IPS-18c (cell line): ENCODE results near the gene IQCM.

Experiments used
- H3K4me3 ChIP-seq: 2 replicates; pipeline ENCODE4 v1.7.0; 2013; ENCODE audit warnings: low read depth, mild to moderate bottlenecking, low read length, moderate library complexity; ENCODE audit not compliant: insufficient read depth
- H3K9me3 ChIP-seq: one replicate; pipeline ENCODE4 v1.6.1; 2013; ENCODE audit warnings: mild to moderate bottlenecking, low read length, moderate library complexity; ENCODE audit not compliant: control insufficient read depth, insufficient read depth

IQCM gene

DNA sequence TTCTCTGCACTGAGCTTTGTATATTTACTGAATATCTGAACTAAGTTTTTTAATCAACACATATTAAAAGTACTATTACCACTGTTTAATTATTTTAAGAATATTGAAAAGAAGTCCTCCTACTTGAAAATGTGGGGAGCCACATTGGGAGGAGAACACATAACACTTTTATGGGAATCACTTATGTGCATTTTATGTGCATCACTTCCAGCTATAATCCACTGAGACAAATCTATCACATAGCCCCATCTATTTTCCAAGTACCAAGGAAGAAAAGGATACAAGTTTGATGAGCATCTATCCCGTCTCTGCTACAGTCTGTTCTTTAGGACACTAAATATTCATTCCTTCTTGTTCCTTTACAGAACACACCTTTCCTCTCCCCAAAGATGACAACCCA is 87.2 kb downstream of the IQCM start:
- Histone ChIP-seq H3K9me3 (no peaks in the 10 kb centered on the region), H3K4me3 (no peak overlapping the region)

DNA sequence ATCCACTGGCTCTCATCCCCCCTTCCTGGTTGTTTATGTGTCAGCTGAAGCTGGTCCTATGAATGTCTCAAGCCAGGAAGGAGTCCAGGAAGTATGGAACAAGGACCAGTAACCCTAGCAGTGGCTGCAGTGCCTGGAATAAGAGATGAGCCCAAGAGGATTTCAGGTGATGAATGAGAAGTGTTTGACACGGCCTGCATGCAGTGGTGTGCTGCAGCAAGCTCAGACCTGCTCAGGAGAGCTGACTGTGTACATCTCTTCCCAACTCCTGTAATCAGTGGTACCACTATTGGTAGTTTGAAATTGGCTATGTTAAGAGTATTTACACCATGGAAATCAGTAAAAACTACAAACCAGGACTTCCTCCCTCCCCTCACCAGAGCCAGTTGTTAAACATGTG is 88.0 kb downstream of the IQCM start:
- H3K4me3 ChIP-seq = no peak overlapping the region
- H3K9me3 ChIP-seq = no peaks in the 10 kb centered on the region

DNA sequence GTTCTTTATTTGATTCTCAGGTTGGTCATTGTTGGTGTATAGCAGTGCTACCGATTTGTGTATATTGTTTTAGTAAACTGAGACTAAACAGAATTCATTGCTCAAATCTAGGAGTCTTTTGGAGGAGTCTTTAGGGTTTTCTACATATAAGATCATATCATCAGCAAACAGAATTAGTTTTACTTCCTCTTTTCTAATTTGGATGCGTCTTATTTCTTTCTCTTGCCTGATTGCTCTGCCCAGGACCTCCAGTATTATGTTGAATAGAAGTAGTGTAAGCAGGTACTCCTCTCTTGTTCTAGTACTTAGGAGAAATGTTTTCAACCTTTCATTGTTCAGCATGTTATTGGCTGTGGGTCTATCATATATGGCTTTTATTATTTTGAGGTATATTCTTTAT is 92.6 kb downstream of the IQCM start:
- Histone ChIP-seq H3K9me3 (no peaks in the 10 kb centered on the region), H3K4me3 (no peak overlapping the region)

DNA sequence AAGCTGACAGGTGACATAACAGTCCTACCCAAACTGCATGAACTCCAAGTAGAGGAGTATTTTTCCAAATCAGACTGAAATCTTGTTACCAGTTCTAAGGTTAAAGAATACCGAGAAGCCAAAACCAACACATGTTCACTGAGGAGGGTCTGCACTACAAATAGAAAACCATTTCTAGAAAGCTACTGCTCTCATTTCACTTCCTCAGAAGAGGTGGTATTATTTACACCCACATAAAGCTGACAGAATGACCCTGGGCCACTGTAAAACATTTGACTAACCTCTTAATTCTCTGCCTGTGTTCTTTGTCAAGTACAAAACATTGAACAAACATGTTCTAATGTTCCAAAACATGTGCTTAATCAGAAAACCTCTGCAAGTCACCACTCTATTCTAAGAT is 95.8 kb downstream of the IQCM start:
- no peaks in the 10 kb centered on the region for H3K9me3 ChIP-seq
- no peak overlapping the region for H3K4me3 ChIP-seq

DNA sequence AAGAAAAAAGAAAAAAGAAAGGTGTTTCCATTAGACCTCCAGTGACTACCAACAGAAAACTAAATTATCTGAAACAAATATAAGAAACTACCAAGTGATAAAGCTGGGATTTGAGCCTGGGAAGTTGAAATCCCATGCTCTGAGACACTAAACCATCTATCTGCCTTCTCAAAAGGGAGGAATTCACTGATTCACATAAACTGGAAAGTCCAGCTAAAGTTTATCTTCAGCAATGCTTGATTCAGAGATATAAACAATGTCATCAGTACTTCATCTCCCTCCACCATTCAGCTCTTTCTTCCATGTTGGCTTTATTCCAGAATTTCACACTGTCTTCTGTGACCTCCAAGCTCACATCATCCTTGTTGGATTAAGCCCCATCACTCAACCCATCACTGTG is 96.3 kb downstream of the IQCM start:
- Histone ChIP-seq H3K4me3 (no peak overlapping the region), H3K9me3 (no peaks in the 10 kb centered on the region)

DNA sequence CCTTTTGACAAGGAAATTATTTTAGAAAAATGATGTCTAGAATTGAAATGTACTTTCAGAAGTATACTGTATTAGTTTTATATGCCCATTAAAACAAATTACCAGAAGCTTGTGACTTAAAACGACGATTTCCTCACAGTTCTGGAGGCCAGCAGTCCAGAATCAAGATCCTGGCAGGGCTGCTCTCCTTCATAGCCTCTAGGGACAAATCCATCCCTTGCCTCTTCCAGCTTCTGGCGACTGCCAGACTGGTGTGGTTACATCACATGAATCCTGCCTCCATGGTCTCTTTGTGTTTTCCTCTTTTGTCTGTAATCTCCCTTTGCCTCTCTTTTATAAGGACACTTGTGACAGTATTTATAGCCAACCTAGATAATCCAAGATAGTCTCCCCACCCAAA is 97.1 kb downstream of the IQCM start:
- Histone ChIP-seq H3K4me3 (no peak overlapping the region), H3K9me3 (no peaks in the 10 kb centered on the region)

DNA sequence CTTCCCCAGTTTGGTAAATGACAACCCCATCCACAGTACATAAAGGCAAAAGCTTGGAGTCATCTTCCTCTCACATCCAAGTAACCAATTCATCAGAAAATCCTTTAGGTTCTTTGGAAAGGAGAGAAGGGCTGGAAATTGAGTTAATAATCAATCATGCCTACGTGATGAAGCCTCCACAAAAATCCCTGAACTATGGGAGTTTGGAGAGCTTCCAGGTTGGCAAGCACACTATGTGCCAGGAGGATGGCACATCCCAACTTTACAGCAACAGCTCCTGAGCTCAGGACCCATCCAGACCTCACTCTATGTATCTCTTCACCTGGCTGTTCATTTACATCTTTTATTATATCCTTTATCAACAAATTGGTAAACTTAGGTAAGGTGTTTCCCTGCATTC is 98.9 kb downstream of the IQCM start:
- Histone ChIP-seq H3K4me3 (no peak overlapping the region), H3K9me3 (no peaks in the 10 kb centered on the region)

DNA sequence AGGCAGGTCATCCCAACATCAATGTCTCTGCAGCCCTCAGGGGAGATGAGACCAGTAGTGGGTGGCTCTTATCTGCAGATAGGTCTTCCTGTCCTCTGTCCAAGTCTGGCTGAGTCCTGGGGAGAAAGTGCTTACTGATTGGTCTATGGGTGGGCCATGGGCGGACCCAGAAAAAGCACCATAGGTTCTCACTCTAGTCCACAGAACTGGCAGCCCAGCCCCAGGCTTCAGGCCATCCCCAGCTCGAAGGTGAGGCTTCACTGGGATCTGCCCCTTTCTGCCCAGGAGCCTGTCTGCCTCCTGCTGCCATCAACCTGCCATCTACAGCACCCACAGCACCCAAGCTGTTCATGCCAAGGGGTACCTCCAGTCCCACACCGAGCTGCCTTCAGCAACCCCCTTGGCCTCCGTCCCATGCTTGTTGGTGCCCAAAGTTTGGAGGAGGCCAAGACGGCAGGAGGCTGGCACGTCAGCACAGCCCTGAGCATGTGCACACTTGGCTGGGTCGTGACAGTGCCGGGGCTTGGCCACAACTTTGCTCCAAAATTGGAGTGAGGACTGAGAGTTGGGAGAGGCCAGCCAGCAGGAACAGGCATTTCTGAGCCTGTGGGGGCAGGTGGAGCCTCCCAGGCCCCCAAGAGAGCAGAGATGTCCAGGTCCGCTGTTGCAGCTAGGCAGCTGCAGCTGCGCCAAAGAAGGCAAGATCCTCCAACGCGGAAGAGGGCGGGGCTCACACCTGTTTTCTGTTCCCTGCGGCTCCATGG is 99.6 kb downstream of the IQCM start:
- Histone ChIP-seq H3K4me3 (no peak overlapping the region), H3K9me3 (no peaks in the 10 kb centered on the region)

DNA sequence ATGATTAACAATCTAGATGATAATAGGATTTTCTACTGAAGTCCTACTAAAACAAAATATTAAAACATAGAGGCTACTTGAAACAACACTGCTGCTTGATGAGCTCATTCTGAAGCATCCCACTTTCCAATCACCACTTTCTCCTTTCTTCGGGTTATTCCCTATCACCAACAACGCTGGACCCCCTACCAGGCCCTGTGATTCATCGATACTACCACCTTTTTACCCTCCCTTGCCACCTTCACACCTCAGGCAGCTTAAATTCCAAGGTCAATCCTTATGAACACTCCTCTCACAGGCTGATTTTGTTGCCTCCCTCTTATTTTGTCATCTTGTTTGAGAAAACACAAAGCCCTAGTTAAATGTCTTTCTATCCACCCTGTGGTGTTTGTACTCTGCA is 102.6 kb downstream of the IQCM start:
- no peak overlapping the region for H3K4me3 ChIP-seq
- no peaks in the 10 kb centered on the region for H3K9me3 ChIP-seq

DNA sequence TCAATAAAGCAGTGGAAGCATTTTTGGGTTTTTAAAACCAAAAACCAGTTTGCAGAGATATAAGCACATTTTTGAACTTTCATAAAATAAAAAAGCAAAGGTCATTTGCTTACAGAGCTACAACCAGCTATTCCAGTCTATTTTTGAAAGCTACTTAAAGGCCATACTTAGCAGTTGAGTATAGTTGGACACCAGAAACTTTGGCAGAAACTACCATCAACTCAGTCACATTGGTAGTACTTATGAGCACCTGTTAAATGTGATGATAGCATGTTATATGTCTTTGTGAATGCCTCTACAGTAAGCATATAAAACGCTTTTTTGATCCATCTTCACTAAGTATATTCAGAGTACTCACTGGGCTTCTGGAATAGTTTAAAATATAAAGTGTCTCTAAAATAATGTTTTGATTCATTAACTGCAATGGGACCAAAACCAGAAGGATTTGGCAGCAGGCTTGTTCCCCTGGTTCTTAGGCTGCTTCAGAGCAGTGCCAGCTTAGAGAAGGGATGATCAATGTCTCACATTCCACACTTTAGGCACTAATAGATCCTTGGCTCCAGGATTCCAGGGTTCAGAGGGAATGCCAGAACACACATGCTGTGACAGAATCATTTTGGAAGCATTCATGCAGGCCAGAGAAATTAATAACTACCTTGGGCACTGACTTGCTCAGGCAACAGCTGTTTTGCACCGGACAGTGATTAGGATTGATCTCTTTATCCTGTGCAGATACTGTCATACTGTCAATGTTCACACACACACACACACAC is 103.9 kb downstream of the IQCM start:
- H3K4me3 ChIP-seq = no peak overlapping the region

DNA sequence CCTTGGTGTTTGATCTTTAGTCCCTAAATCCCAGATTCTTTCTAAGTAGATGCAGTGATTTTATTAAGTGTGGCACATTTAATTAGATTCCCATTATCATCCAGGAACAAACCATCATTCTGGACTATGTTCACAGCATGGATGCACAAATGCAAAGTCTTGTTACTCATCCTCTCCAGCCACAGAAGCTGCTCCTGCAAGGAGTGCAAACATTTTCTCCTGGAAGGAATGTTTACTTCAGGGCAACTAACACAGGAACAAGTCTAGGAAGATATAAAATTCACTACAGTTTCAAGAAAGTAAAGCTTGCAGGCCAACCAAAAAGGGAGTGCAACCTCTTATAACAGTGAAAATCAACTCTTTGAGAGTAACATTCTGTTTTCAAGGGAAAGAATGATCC is 106.0 kb downstream of the IQCM start:
- Histone ChIP-seq H3K9me3 (no peaks in the 10 kb centered on the region), H3K4me3 (no peak overlapping the region)

More for the DNA sequence above, 103.9 kb downstream of the IQCM start:
- H3K9me3 ChIP-seq = no peaks in the 10 kb centered on the region

DNA sequence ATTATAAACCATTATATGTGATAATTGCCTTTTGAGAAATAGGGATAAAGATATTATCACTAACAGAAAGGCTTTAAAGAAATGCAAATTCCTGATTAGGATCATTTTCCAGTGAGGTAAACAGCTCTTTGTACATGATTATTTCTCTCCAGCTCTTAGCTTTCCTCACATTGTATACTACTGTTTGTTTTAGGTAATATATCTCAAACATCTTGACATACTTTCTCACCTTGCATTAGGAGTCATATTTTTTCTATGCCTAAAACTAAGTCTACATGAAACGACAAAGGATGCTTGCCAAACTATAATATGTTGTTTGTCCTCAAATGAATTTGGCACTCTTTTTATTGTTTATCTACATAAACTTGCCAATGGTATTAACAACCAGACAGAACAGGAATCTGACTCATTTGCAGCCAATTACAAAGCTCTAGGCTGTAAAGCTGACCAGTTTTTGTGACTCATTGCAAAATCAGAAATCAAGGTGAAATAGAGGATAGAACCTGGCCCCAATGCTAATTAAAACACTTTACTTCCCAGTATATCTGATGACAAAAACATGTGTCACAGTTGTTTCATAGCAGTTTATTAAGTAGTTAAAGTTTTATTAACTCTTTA is 107.0 kb downstream of the IQCM start:
- H3K4me3 ChIP-seq = no peak overlapping the region

DNA sequence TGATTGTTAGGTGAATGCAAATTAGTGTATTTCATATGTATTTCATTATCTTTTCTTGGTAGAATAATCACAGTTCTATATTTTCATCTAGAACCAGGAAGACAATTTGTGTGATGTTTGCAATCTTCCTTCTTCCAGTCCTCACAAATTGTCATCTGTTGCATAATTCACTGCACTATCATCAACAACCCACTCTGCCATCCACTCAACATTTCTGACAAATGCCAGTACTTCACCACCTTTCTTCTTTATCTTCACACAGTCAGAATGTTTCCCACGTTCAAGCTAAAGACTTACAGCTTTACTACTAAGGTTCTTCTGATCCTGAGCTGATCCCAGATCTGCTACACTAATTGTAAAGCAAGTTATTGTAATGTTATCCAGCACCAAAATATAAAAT is 107.8 kb downstream of the IQCM start:
- no peaks in the 10 kb centered on the region for H3K9me3 ChIP-seq

More for the DNA sequence above, 107.0 kb downstream of the IQCM start:
- no peaks in the 10 kb centered on the region for H3K9me3 ChIP-seq

DNA sequence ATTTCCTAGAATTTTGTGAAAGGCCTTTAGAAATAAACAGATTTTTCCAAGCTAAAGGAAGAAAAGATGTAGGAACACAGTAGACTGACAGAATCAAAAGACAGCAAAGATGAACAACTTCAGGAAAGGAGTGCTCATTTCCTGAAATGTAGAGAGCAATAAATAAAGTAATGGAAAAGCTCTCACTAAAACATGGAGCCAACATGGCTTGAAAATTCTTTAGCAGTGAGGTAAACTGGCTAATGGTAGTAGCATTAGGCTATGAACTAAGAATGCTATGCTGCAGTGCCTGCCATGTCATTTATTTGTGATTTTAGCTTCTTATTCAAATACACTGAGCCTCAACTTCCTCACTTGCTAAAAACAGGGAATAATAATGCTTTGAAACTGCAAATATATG is 108.7 kb downstream of the IQCM start:
- Histone ChIP-seq H3K9me3 (no peaks in the 10 kb centered on the region), H3K4me3 (no peak overlapping the region)

More for the DNA sequence above, 107.8 kb downstream of the IQCM start:
- H3K4me3 ChIP-seq = no peak overlapping the region

DNA sequence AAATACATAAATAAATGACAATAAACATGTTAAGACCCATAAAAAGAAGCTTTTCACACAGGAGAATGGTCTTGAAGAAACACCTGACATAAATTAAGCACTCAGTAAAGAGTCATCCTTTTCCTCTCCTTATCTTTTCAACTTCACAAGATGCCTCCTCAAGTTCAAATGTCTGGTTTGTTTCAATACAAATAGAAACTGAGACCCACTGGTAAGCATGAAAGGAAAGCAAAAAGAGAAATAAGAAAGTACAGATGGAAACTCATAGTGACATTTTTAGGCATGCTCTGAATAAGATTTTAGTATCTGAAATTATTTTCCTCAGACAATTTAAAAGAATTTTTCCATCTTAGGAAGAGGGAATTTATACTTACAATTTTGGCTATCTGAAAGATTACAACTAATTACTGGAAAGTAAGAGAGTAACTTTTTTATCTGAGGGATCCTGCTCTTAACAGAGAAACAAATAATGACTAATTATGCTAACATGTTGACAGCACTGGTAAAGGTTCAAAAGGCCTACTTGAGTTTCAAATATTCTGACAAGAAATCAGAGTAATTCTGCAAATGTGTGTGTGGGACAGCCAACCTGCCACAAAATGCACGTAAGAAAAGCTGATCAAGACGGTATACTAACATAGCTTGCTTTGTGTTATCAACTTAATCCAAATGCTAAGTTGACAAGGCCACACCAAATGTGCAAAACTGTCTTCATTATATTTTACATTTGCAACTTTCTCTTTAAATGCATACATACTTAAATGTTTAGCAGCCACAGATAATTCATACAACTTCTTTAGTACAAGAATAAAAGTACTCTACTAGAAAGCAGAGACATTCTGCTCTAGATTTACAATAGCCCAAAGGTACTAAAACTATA is 113.0 kb downstream of the IQCM start:
- H3K4me3 ChIP-seq = no peak overlapping the region
- no peaks in the 10 kb centered on the region for H3K9me3 ChIP-seq

DNA sequence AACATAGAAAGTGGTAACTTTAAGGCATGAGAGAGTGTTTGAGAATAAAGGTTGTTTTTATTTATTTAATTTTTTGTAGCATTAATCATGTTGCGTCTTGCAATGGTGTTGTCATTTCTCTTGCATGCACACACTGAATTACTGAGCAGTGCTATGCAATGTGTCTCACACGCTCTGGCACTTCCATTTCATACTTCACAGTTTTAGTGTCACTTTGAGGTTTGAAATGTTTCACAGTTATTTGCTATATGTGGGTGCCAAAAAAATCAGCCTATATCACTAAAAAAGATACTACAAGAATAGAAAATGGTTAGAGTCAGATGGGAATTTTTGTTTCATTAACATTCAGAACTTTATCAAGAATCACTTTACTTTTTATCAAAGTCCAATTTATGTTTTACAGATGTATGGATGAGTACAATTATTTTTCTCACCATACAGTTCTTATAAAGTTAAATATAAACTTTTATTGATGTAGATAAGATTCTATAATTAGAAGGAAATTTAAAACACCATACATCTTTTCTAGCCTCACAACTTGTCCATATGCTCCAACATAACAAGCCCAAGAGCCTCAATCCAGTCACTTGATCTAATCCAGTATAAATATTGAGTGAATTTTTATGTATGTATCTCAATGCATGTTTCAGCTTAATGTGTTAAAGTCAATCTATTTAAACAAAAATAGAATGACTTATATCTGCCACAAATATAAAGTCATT is 114.0 kb downstream of the IQCM start:
- H3K4me3 ChIP-seq = no peak overlapping the region
- H3K9me3 ChIP-seq = no peaks in the 10 kb centered on the region

DNA sequence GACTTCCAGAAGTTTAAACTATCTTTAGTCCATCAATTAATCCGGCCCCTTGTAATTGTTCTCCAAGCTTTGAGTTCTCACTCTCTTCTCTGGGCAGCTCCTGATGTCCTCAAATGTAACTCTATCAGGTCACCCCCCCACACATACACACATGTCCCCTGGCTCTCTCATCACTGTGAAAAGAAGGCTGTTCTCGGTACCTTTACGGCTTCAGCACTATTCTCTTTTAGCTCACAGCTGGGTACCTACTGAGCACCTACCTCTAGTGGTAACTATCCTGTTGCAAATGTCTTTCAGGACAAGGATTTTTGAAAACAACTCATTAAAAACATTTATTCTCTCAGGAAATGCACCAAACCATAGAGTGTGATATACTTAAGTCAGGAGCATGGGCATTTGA is 115.4 kb downstream of the IQCM start:
- H3K9me3 ChIP-seq = no peaks in the 10 kb centered on the region

More for the DNA sequence above, 115.4 kb downstream of the IQCM start:
- H3K4me3 ChIP-seq = no peak overlapping the region
